ENCODE results near the gene CD83.

Gene CD83

DNA sequence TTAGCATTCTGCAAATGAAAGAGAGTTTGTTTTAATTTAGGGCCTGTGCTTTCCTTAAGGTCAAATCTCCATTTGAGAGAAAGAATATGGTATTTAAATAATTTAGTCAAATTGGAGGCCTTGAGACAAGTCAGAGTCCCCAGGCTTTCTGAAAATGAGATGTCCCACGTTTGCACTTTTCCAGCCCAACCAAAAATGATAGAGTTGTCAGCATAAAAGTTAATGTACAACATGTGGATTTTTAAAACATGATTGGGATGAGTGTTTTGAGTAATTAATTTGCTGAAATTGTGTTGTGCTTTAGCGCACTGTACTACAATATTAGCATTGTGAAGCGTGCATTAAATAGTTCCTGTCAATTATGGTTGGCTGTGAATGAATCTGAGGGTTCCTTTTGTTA, 10.0 kb downstream of the CD83 start:
- H3K4me3 Mint-ChIP-seq, result no peak overlapping the region
- H3K9me3 Mint-ChIP-seq, result no peaks in the 10 kb centered on the region
- peaks cover 84% of the 10 kb centered on the region for H3K36me3 Mint-ChIP-seq (ENCODE audit: low read depth)
- no peaks in the 10 kb centered on the region for H3K27me3 Mint-ChIP-seq
- no peak overlapping the region for H3K27ac Mint-ChIP-seq
- H3K4me1 Mint-ChIP-seq (ENCODE audit: low read depth), result peaks cover 59% of the 10 kb centered on the region

DNA sequence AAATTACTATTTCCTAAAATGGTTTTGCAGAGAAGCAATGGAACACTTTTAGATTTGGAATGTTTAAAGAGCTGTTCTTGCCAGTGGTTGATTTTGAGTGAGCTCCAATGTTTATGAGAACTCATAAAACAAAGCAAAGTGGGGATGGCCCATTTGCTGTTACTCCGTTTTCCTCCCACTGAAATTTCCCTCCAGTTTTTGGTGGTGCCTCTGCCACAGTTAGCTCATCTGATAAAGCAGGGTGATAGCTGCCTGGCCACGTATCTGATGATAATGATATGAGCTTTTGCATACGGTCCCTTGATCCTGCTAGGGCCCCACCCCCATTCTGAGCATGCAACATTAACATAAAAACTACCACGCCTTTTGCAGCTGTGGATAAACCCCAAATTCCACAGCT, 10.4 kb downstream of the CD83 start:
- no peaks in the 10 kb centered on the region for H3K9me3 Mint-ChIP-seq
- peaks cover 85% of the 10 kb centered on the region for H3K36me3 Mint-ChIP-seq (ENCODE audit: low read depth)
- H3K27ac Mint-ChIP-seq, result no peak overlapping the region
- peaks cover 56% of the 10 kb centered on the region for H3K4me1 Mint-ChIP-seq (ENCODE audit: low read depth)
- H3K4me3 Mint-ChIP-seq, result no peak overlapping the region
- no peaks in the 10 kb centered on the region for H3K27me3 Mint-ChIP-seq

GRCh38 chr6:14128746-14129145, 11.2 kb downstream of the CD83 start:
- H3K36me3 Mint-ChIP-seq (ENCODE audit: low read depth), result peaks cover 86% of the 10 kb centered on the region
- no peaks in the 10 kb centered on the region for H3K9me3 Mint-ChIP-seq
- H3K27ac Mint-ChIP-seq, result peak overlapping the region; percentile 55
- peak overlapping the region; percentile 53 for H3K4me3 Mint-ChIP-seq
- peaks cover 51% of the 10 kb centered on the region for H3K4me1 Mint-ChIP-seq (ENCODE audit: low read depth)
- H3K27me3 Mint-ChIP-seq, result no peaks in the 10 kb centered on the region

DNA sequence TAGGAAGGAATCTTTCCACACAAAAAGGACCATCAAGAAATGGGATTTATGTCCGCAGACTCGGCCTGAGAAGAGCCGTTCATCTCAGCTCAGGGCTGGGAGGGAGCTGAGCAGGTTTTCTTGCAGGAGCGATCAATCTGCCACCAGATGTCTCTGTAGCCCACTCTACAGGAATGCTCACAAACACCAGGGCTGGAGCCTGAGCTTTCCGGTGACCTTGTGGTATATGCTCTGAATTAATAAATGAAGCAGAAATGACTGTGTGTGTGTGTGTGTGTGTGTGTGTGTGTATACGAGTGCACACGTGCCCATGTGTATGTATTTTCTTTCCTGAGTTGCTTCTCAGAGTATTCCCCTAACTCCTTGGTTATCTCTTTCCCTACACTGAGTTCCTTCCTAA, 12.0 kb downstream of the CD83 start:
- no peaks in the 10 kb centered on the region for H3K27me3 Mint-ChIP-seq
- H3K27ac Mint-ChIP-seq, result no peak overlapping the region
- H3K4me1 Mint-ChIP-seq (ENCODE audit: low read depth), result peaks cover 47% of the 10 kb centered on the region
- no peaks in the 10 kb centered on the region for H3K9me3 Mint-ChIP-seq
- no peak overlapping the region for H3K4me3 Mint-ChIP-seq
- H3K36me3 Mint-ChIP-seq (ENCODE audit: low read depth), result peaks cover 89% of the 10 kb centered on the region

- peaks cover 89% of the 10 kb centered on the region for H3K36me3 Mint-ChIP-seq (ENCODE audit: low read depth)
- H3K9me3 Mint-ChIP-seq, result no peaks in the 10 kb centered on the region
- no peak overlapping the region for H3K27ac Mint-ChIP-seq
- H3K4me3 Mint-ChIP-seq, result no peak overlapping the region
- no peaks in the 10 kb centered on the region for H3K27me3 Mint-ChIP-seq
- peaks cover 37% of the 10 kb centered on the region for H3K4me1 Mint-ChIP-seq (ENCODE audit: low read depth)
Observed at GRCh38 chr6:14130435-14131075, 13.0 kb downstream of the CD83 start.

DNA sequence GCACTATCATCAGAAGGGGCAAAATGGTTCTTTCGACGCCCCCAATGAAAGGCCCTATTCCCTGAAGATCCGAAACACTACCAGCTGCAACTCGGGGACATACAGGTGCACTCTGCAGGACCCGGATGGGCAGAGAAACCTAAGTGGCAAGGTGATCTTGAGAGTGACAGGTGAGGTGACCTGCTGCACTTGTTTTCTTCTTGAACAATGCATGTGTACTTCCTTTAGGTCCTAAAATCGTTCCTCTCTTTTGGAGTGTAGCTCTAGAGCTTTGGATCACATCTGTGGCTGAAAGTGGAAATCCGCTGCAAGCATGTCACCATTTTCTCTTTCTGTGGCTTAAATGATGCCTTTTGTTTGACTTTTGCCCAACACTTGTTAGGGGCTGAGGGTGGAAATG, 14.0 kb downstream of the CD83 start:
- H3K9me3 Mint-ChIP-seq, result no peaks in the 10 kb centered on the region
- no peak overlapping the region for H3K27ac Mint-ChIP-seq
- no peak overlapping the region for H3K4me3 Mint-ChIP-seq
- peaks cover 30% of the 10 kb centered on the region for H3K4me1 Mint-ChIP-seq (ENCODE audit: low read depth)
- H3K36me3 Mint-ChIP-seq (ENCODE audit: low read depth), result peaks cover 89% of the 10 kb centered on the region
- H3K27me3 Mint-ChIP-seq, result no peaks in the 10 kb centered on the region

DNA sequence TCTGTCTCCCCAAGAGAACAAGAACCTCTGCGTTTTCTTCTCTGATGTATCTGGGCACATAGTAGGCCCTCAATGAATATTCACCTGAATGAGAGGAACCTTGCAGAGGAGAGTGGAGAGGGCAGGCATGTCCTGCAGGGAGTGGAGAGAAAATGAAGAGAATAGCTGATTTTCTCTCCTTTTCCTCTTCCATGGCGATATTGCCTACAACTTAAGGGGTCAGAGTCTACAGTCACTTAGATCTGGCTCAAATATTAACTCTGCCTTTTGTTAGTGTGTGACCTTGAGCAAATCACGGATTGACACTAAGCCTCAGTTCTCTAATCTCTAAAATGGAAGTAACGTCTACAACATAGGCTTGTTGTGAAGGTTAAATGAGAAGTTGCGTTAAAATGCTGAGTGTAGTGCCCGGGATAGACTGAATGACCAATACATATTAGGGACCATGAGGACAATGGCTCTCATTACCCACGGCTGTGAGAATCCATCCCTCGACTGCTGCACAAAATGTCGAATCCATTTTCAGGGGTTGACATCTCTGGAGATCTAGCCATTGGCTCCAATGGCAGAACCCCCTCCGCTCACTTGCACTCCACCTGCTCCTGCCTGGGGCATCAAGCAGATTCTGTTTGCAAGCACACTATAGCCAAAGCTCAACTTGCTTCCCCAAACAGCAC, 14.8 kb downstream of the CD83 start:
- Mint-ChIP-seq H3K36me3 (ENCODE audit: low read depth) (peaks cover 85% of the 10 kb centered on the region), H3K9me3 (no peaks in the 10 kb centered on the region), H3K27me3 (no peaks in the 10 kb centered on the region), H3K4me1 (ENCODE audit: low read depth) (peaks cover 29% of the 10 kb centered on the region), H3K27ac (no peak overlapping the region), H3K4me3 (no peak overlapping the region)

DNA sequence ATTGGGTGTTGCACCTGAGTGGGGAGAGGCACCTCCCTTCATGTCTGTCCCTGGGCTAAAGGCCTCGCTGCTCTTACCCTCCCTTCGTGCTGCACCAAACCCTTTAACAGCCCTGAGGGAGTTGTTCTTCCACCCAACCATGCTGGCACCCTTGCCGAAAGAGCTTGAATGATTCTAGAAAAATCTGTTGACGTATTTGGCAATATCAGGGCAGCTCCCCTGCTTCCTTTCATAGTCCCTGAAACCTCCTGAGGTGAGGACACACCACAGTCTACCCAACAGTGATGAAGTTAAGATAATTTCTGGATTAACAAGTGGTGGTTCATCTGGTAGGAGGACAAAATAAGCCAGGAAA, 15.3 kb downstream of the CD83 start:
- Mint-ChIP-seq H3K36me3 (ENCODE audit: low read depth) (peaks cover 79% of the 10 kb centered on the region), H3K4me1 (ENCODE audit: low read depth) (peaks cover 24% of the 10 kb centered on the region), H3K27ac (no peak overlapping the region), H3K9me3 (no peaks in the 10 kb centered on the region), H3K27me3 (no peaks in the 10 kb centered on the region), H3K4me3 (no peak overlapping the region)

- Mint-ChIP-seq H3K27ac (no peak overlapping the region), H3K9me3 (no peaks in the 10 kb centered on the region), H3K4me3 (no peak overlapping the region), H3K36me3 (ENCODE audit: low read depth) (peaks cover 69% of the 10 kb centered on the region), H3K4me1 (ENCODE audit: low read depth) (peaks cover 9% of the 10 kb centered on the region), H3K27me3 (no peaks in the 10 kb centered on the region)
Observed at GRCh38 chr6:14134211-14134910, 16.8 kb downstream of the CD83 start.

- Mint-ChIP-seq H3K4me1 (ENCODE audit: low read depth) (peaks cover under 1% of the 10 kb centered on the region), H3K9me3 (no peaks in the 10 kb centered on the region), H3K27me3 (no peaks in the 10 kb centered on the region), H3K36me3 (ENCODE audit: low read depth) (peaks cover 56% of the 10 kb centered on the region), H3K27ac (no peak overlapping the region), H3K4me3 (no peak overlapping the region)
Observed at GRCh38 chr6:14135893-14136539, 18.4 kb downstream of the CD83 start.

DNA sequence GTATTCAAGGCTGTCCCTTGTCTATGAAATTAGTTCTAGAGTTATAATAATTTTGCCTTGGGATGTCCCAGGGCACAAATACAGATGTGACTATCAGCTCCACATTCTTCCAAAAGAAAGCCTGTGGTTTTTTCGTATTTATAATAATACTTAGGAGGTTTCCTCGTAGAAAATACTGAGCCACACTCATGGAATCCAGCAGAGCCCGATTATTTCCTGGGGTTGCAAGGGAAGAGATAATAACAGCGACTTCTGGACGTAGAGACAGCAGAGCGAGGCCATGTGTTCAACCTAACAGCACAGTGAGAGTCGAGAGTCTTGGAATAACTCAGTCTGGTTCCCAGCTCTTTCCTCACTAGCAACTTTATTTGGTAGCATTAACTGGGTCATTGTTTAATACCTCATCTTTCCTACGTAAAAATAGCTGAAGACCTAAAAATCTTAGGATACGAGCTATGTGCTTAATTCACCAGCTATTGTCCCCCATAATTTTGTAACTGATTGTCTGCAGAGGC, 21.2 kb downstream of the CD83 start:
- H3K27ac Mint-ChIP-seq, result no peak overlapping the region
- no peak overlapping the region for H3K4me3 Mint-ChIP-seq
- H3K4me1 Mint-ChIP-seq (ENCODE audit: low read depth), result no peaks in the 10 kb centered on the region
- H3K27me3 Mint-ChIP-seq, result no peaks in the 10 kb centered on the region
- H3K9me3 Mint-ChIP-seq, result no peaks in the 10 kb centered on the region
- H3K36me3 Mint-ChIP-seq (ENCODE audit: low read depth), result peaks cover 28% of the 10 kb centered on the region

DNA sequence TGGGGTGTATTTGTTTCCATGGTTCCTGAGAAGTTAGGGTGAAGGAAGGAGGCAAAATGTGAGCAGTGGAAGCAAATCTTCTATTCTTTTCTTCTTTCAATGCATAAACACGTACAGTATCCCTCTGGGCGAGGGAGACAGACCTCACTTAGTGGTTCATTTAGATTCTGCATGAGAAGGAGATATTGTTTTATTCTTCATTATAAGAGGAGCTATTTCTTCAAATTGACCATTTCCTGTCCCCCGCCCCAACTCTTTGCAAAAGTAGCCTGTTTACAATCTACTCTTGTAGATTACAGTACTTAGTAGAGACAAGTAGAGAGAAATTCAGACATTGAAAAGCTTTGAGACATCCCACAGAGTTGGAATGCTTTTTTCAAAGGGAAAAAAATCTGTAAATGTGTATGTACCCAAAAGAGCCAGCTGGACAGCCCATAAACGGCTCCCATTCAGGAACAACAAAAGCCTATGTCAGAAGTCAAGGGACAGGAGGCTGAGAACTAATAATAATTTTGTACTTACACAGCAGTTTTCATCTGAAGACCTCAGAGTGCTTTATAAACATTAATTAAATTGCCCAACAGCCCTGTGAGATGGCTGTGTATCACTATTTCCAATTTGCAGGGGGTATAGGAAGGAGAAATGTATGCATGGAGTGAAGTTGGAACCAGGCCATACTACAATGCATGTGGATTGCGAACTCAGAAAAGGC, 23.9 kb downstream of the CD83 start:
- H3K9me3 Mint-ChIP-seq, result no peaks in the 10 kb centered on the region
- H3K27me3 Mint-ChIP-seq, result no peaks in the 10 kb centered on the region
- no peak overlapping the region for H3K27ac Mint-ChIP-seq
- peaks cover 7% of the 10 kb centered on the region for H3K4me1 Mint-ChIP-seq (ENCODE audit: low read depth)
- no peak overlapping the region for H3K4me3 Mint-ChIP-seq
- peaks cover under 1% of the 10 kb centered on the region for H3K36me3 Mint-ChIP-seq (ENCODE audit: low read depth)

DNA sequence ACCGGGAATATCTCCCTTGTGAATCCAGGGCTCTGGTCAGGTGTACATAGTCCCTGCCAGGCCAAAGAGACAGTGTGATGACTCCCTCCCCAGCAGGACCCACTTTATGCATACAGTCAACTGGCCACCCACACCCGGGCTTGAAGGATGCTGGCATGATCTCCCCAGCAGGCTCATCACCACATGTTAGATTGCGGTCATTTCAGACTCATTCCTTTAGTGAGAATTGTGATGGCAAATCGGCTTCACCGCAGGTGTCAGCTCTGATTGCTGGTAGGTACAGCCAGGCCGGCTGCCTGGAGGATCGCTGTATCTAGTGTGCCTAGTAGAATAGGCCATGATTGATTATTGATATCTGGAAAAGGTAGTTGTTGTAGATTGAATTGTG, 24.5 kb downstream of the CD83 start:
- Mint-ChIP-seq H3K9me3 (no peaks in the 10 kb centered on the region), H3K4me3 (no peak overlapping the region), H3K36me3 (ENCODE audit: low read depth) (no peaks in the 10 kb centered on the region), H3K27ac (no peak overlapping the region), H3K27me3 (no peaks in the 10 kb centered on the region), H3K4me1 (ENCODE audit: low read depth) (peaks cover 7% of the 10 kb centered on the region)

- Mint-ChIP-seq H3K4me1 (ENCODE audit: low read depth) (peaks cover 7% of the 10 kb centered on the region), H3K4me3 (no peak overlapping the region), H3K9me3 (no peaks in the 10 kb centered on the region), H3K36me3 (ENCODE audit: low read depth) (no peaks in the 10 kb centered on the region), H3K27ac (no peak overlapping the region), H3K27me3 (no peaks in the 10 kb centered on the region)
Observed at GRCh38 chr6:14142511-14143223, 25.1 kb downstream of the CD83 start.
